Pancreas (tissue), 10 donors: Measurements from ENCODE around the gene XPO6. TPM values are rescaled to one million over a fixed set of nuclear protein-coding genes. Genes with fewer than 3 reads are reported as not detected.

Experiments
- ATAC-seq, 4 donors: fragments of 200-7000 bp; cut with Tn5 transposase; one replicate each; pipeline versions ENCODE4 v1.8.0 to v1.9.1; 2020; ENCODE audit warnings: mild to moderate bottlenecking in 4 of 4, moderate library complexity in 4 of 4
- DNase-seq, 6 donors: peaks; one replicate each; pipeline ENCODE4 v3.0.0-alpha.2; 2020
- FAIRE-seq: peaks from 2 replicates; lab custom pipeline; 2012; peaks lifted over from hg19 to GRCh38; lab: Jason Lieb, UNC
- H3K27ac ChIP-seq, 4 donors: fragments of 200-600 bp; sonication (generic); 1 replicate in 3 of 4; 2 replicates in 1 of 4; pipeline versions ENCODE4 v1.5.0 to v1.8.0; 2020
- H3K27me3 ChIP-seq, 4 donors: fragments of 200-600 bp; one replicate each; pipeline ENCODE4 v1.8.0; 2021
- H3K36me3 ChIP-seq, 3 donors: fragments of 200-600 bp; sonication (generic) in 1 of 3; one replicate each; pipeline versions ENCODE4 v1.5.0 to v1.8.0; 2020 to 2021
- H3K4me1 ChIP-seq, 3 donors: fragments of 200-600 bp; one replicate each; pipeline ENCODE4 v1.8.0; 2021
- H3K4me3 ChIP-seq, 4 donors: fragments of 200-600 bp; sonication (generic) in 2 of 4; one replicate each; pipeline versions ENCODE4 v1.5.0 to v1.8.0; 2020 to 2021
- H3K9me3 ChIP-seq, 4 donors: fragments of 200-600 bp; one replicate each; pipeline ENCODE4 v1.8.0; 2021
- CTCF ChIP-seq, 4 donors: fragments of 200-600 bp; sonication (generic) in 3 of 4; IDR thresholded peaks; one replicate each; pipeline versions ENCODE4 v1.5.0 to v1.8.0; 2021; ENCODE audit warnings: antibody characterized with exemption in 4 of 4
- WGBS, 2 donors: extraction: QIAGEN DNeasy Blood & Tissue Kit; methylation state at CpG; one replicate each; pipeline ENCODE4 v1.1.7; 2013; 5-methylcytosine and 5-hydroxymethylcytosine counted together
- intact Hi-C, 3 donors: fragments of 100-400 bp; cut with DNase I; formaldehyde crosslinking; loops; one replicate each; pipeline versions ENCODE4 v1.11.1 to v1.14.2; 2022
- polyA plus RNA-seq, 2 donors: library from polyadenylated mRNA; stranded (reverse); fragments of 200-250 nt; gene quantifications; one replicate each; pipeline ENCODE4 v1.2.3, GENCODE V29; 2013
- total RNA-seq, 6 donors: library from RNA; stranded (reverse); fragmentation: NEBNext Ultra II Directional in 4 of 6; extraction: Animal tissue kit (Norgen Biotek cat#: 25700) in 4 of 6; gene quantifications; one replicate each; pipeline versions ENCODE4 v1.2.1 to v1.2.4, GENCODE V29; 2021 to 2023
- donor health status: healthy with polysubstance abuse.
- donor health status: DM: no; HTN: no; CAD: no; lungs with moderate emphysema.
- donor health status: DM: no; HTN: no; CAD: no.
- donor health status: control.
- donor health status: control.
- donor health status: Bipolar disorder and iron deficiency.
- donor health status: DM: yes; HTN: yes; CAD: no.
- donor health status: DM: no; HTN: no; CAD: no.
- donor health status: DM: no; HTN: no; CAD: no.
- donor health status: DM: yes; HTN: yes; CAD: no.

XPO6 gene
- total and polyA plus RNA-seq, 8 donors, result 32.6 to 73.6 (median 38.5) TPM

- Histone ChIP-seq H3K27me3 (no peaks in the 10 kb centered on the region), H3K9me3 (no peaks in the 10 kb centered on the region), H3K4me3 (no peak overlapping the region), H3K27ac (no peak overlapping the region), H3K36me3 (no peaks in the 10 kb centered on the region), H3K4me1 (no peaks in the 10 kb centered on the region)
- 68 to 72% methylated on average over 4 of the region's 4 CpGs for WGBS, 2 donors
- no peak for TF ChIP-seq CTCF (IDR thresholded peaks at IDR 0.05)
- intact Hi-C loops, result no loop called here
- DNase-seq (no peak), ATAC-seq (peak in 3 of 4 donors; percentile 45 to 65 (median 53)), FAIRE-seq (no peak)
Measured at GRCh38 chr16:28218109-28218508, 6.3 kb upstream of the XPO6 start.

- DNase-seq (no peak), FAIRE-seq (no peak), ATAC-seq (no peak)
- Histone ChIP-seq H3K27ac (no peak overlapping the region), H3K36me3 (no peaks in the 10 kb centered on the region), H3K4me3 (no peak overlapping the region), H3K27me3 (no peaks in the 10 kb centered on the region), H3K4me1 (no peaks in the 10 kb centered on the region), H3K9me3 (no peaks in the 10 kb centered on the region)
- 84% methylated on average over 4 of the region's 4 CpGs for WGBS, 2 donors
- TF ChIP-seq CTCF (IDR thresholded peaks at IDR 0.05), result no peak
- intact Hi-C loops, result no loop called here
Measured at GRCh38 chr16:28217326-28217725, 5.6 kb upstream of the XPO6 start.

GRCh38 chr16:28213396-28213795 lies 1.6 kb upstream of the XPO6 start:
- no peaks in the 10 kb centered on the region for H3K27me3 ChIP-seq
- H3K36me3 ChIP-seq, result no peaks in the 10 kb centered on the region
- H3K9me3 ChIP-seq, result no peaks in the 10 kb centered on the region
- H3K4me3 ChIP-seq, result no peak overlapping the region
- intact Hi-C loops, result no loop called here
- WGBS, 2 donors, result 37 to 38% methylated on average over 3 of the region's 3 CpGs
- no peak overlapping the region for H3K27ac ChIP-seq
- DNase-seq (no peak), FAIRE-seq (no peak), ATAC-seq (no peak)
- peaks cover 0 to 6% (median 0%) of the 10 kb centered on the region in 3 donors for H3K4me1 ChIP-seq
- no peak for TF ChIP-seq CTCF (IDR thresholded peaks at IDR 0.05)

- H3K4me3 ChIP-seq, result peak overlapping the region in 3 of 4 donors; percentile 83 to 88 (median 86)
- H3K36me3 ChIP-seq, result no peaks in the 10 kb centered on the region
- WGBS, 2 donors, result 87 to 88% methylated on average over 4 of the region's 4 CpGs
- no peaks in the 10 kb centered on the region for H3K27me3 ChIP-seq
- no peak overlapping the region for H3K27ac ChIP-seq
- peaks cover 0 to 6% (median 1%) of the 10 kb centered on the region in 3 donors for H3K4me1 ChIP-seq
- peak in 3 of 6 donors; percentile 5 to 24 (median 18) for DNase-seq
- no peak for ATAC-seq
- FAIRE-seq, result no peak
- intact Hi-C loops, result no loop called here
- no peak for TF ChIP-seq CTCF (IDR thresholded peaks at IDR 0.05)
- no peaks in the 10 kb centered on the region for H3K9me3 ChIP-seq
Measured at GRCh38 chr16:28212532-28212873, 738 bp upstream of the XPO6 start.

- Histone ChIP-seq H3K4me3 (peak overlapping the region; percentile 62 to 88 (median 84)), H3K9me3 (no peaks in the 10 kb centered on the region), H3K4me1 (peaks cover 0 to 6% (median 3%) of the 10 kb centered on the region in 3 donors), H3K27ac (peak overlapping the region in 3 of 4 donors; percentile 44 to 73 (median 58)), H3K36me3 (no peaks in the 10 kb centered on the region), H3K27me3 (no peaks in the 10 kb centered on the region)
- peak; percentile 45 to 85 (median 68) for DNase-seq
- 0 to 2% methylated on average over 32 to 33 of the region's 33 CpGs for WGBS, 2 donors
- TF ChIP-seq CTCF (IDR thresholded peaks at IDR 0.05), result no peak
- peak; percentile 54 to 81 (median 70) for ATAC-seq
- intact Hi-C loops, result no loop called here
- FAIRE-seq, result no peak
Measured at GRCh38 chr16:28210979-28211588, 681 bp downstream of the XPO6 start.
